Thyroid gland (tissue), 4 donors: ENCODE data around the gene POMP.

Source experiments
- POLR2A ChIP-seq, 2 donors: fragments of 450-650 bp; IDR thresholded peaks; one replicate each; pipeline ENCODE4 v1.6.1; 2017; ENCODE audit warnings: antibody characterized with exemption in 2 of 2, mild to moderate bottlenecking in 2 of 2, moderate library complexity in 1 of 2
- TF ChIP-seq, protein P1 (sequence below), 6 experiments: fragments of 200-600 bp in 3 of 6; fragments of 450-650 bp in 3 of 6; sonication (generic) in 3 of 6; IDR thresholded peaks; one replicate each; pipeline ENCODE4 v1.5.1; 2016 to 2019; ENCODE audit warnings: antibody characterized with exemption in 6 of 6, mild to moderate bottlenecking in 2 of 6, inconsistent platforms in 1 of 6, moderate library complexity in 1 of 6

DNA sequence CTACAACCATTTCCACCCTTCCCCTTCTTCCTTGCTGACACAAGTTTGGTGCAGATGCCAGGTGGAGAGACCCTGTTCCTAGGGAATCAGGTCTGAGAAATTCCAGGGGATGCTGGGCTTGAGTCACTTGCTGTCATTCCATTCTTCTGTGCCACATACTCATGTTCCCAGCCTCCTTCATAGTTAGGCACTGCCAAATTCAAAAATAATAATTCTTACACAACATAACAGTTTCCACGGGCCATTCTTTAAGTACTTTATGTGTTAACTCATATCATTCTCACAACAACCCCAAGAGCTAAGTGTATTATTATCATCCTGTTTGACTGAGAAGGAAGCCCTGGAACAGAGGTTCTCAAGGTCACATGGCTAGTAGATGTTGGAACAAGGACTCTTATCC, 27.1 kb upstream of the POMP start:
- TF ChIP-seq, protein P1, sequence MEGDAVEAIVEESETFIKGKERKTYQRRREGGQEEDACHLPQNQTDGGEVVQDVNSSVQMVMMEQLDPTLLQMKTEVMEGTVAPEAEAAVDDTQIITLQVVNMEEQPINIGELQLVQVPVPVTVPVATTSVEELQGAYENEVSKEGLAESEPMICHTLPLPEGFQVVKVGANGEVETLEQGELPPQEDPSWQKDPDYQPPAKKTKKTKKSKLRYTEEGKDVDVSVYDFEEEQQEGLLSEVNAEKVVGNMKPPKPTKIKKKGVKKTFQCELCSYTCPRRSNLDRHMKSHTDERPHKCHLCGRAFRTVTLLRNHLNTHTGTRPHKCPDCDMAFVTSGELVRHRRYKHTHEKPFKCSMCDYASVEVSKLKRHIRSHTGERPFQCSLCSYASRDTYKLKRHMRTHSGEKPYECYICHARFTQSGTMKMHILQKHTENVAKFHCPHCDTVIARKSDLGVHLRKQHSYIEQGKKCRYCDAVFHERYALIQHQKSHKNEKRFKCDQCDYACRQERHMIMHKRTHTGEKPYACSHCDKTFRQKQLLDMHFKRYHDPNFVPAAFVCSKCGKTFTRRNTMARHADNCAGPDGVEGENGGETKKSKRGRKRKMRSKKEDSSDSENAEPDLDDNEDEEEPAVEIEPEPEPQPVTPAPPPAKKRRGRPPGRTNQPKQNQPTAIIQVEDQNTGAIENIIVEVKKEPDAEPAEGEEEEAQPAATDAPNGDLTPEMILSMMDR (IDR thresholded peaks at IDR 0.05) = no peak
- TF ChIP-seq POLR2A (IDR thresholded peaks at IDR 0.05) = no peak
